ENCODE results near the gene SAMD9L. TPM values are rescaled to one million over a fixed set of nuclear protein-coding genes. Genes with fewer than 3 reads are reported as not detected.

The SAMD9L gene
- total RNA-seq, 1 experiment from 2014 or later, result not detected

DNA sequence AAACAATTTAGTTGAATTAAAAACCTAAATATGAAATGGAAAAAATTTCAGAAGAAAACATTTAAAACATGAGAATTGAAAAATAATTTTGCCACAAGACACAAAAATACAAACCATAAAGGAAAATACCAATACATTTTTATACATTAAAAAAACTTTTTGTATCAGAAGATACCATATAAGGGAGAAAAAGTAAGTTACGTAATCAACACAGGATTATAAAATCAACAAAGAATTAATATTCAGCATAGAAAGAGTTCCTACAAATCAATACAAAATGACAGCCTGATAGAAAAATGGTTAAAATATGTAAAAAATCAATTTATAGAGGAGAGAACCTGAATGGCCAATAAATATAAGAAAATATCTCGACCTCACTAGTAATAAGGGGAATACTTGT is 16.6 kb upstream of the SAMD9L start:
- Mint-ChIP-seq H3K36me3 (ENCODE audit: insufficient read depth, unreplicated experiment) (no peaks in the 10 kb centered on the region), H3K27ac (ENCODE audit: unreplicated experiment) (no peak overlapping the region), H3K9me3 (ENCODE audit: unreplicated experiment) (peaks cover 34% of the 10 kb centered on the region), H3K27me3 (ENCODE audit: insufficient read depth, unreplicated experiment) (no peaks in the 10 kb centered on the region), H3K4me1 (ENCODE audit: low read depth, unreplicated experiment) (peaks cover 14% of the 10 kb centered on the region), H3K4me3 (ENCODE audit: unreplicated experiment) (no peak overlapping the region)
- TF ChIP-seq, protein P1, sequence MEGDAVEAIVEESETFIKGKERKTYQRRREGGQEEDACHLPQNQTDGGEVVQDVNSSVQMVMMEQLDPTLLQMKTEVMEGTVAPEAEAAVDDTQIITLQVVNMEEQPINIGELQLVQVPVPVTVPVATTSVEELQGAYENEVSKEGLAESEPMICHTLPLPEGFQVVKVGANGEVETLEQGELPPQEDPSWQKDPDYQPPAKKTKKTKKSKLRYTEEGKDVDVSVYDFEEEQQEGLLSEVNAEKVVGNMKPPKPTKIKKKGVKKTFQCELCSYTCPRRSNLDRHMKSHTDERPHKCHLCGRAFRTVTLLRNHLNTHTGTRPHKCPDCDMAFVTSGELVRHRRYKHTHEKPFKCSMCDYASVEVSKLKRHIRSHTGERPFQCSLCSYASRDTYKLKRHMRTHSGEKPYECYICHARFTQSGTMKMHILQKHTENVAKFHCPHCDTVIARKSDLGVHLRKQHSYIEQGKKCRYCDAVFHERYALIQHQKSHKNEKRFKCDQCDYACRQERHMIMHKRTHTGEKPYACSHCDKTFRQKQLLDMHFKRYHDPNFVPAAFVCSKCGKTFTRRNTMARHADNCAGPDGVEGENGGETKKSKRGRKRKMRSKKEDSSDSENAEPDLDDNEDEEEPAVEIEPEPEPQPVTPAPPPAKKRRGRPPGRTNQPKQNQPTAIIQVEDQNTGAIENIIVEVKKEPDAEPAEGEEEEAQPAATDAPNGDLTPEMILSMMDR (IDR thresholded peaks at IDR 0.05; ENCODE audit: insufficient read depth in 1 of 2, low read depth in 1 of 2, low read length in 1 of 2, severe bottlenecking in 1 of 2, unreplicated experiment in 1 of 2), result no peak
- CTCF ChIA-PET, result no interaction called here
- intact Hi-C loops (cut with micrococcal nuclease; ENCODE audit: unreplicated experiment), result no loop called here
- Histone ChIP-seq H3K27me3 (replicated peaks; ENCODE audit: control insufficient read depth, insufficient read depth, low read length) (no peaks in the 10 kb centered on the region), H3K36me3 (ENCODE audit: control insufficient read depth, insufficient read depth, low read length) (no peaks in the 10 kb centered on the region), H3K4me3 (ENCODE audit: low read depth, low read length) (no peak overlapping the region), H3K4me1 (peaks cover 18% of the 10 kb centered on the region), H3K9me3 (peaks cover 10% of the 10 kb centered on the region; the same call in 1 of the 2 replicates)
- no TSS peak for BruUV-seq (replicated peaks)
- no peak for DNase-seq
- POLR2A ChIA-PET, result no interaction called here

DNA sequence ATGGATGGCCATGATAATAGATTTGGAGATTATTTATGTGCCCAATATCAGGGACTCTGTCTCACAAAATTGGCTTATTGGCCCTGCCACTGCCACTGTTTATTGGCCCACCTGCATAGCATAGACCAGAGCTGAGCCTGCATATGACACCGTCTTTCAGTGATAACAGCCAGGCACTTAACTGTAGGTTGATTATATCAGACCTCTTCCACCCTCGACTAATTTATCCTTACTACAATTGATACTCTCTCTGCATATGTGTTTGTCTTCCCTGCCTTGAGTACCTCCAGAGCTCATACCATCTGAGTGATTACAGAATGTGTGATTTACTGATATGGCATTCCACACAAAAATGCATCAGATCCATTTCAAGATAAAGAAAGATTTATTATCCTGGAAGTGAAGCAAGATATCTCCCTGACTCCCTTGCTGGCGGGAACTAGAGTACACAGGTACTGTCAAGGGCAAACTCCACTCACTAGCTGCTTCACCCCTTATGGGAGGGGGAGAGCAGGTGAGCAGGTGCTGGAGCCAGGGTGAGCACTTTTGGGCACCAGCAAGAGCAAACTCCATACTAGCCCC is 13.1 kb upstream of the SAMD9L start:
- H3K4me3 ChIP-seq (ENCODE audit: low read depth, low read length), result no peak overlapping the region
- H3K4me1 Mint-ChIP-seq (ENCODE audit: low read depth, unreplicated experiment), result peaks cover 14% of the 10 kb centered on the region
- ChIA-PET CTCF (no interaction called here), POLR2A (interaction anchor here (1.0 kb wide), 1 partner anchor 68 kb away, joined by 3 read pairs; no protein-coding TSS in a partner anchor)
- intact Hi-C loops (cut with micrococcal nuclease; ENCODE audit: unreplicated experiment), result no loop called here
- no peaks in the 10 kb centered on the region for H3K27me3 ChIP-seq (replicated peaks; ENCODE audit: control insufficient read depth, insufficient read depth, low read length)
- TF ChIP-seq, protein P1 (IDR thresholded peaks at IDR 0.05; ENCODE audit: insufficient read depth in 1 of 2, low read depth in 1 of 2, low read length in 1 of 2, severe bottlenecking in 1 of 2, unreplicated experiment in 1 of 2), result no peak
- no peaks in the 10 kb centered on the region for H3K36me3 Mint-ChIP-seq (ENCODE audit: insufficient read depth, unreplicated experiment)
- DNase-seq, result peak; percentile 42 to 62
- peaks cover 10% of the 10 kb centered on the region; the same call in 1 of the 2 replicates for H3K9me3 ChIP-seq
- no peaks in the 10 kb centered on the region for H3K27me3 Mint-ChIP-seq (ENCODE audit: insufficient read depth, unreplicated experiment)
- no peak overlapping the region for H3K4me3 Mint-ChIP-seq (ENCODE audit: unreplicated experiment)
- peaks cover 11% of the 10 kb centered on the region for H3K9me3 Mint-ChIP-seq (ENCODE audit: unreplicated experiment)
- no peak overlapping the region for H3K27ac Mint-ChIP-seq (ENCODE audit: unreplicated experiment)
- H3K4me1 ChIP-seq, result peaks cover 18% of the 10 kb centered on the region
- BruUV-seq (replicated peaks), result no TSS peak
- no peaks in the 10 kb centered on the region for H3K36me3 ChIP-seq (ENCODE audit: control insufficient read depth, insufficient read depth, low read length)

DNA sequence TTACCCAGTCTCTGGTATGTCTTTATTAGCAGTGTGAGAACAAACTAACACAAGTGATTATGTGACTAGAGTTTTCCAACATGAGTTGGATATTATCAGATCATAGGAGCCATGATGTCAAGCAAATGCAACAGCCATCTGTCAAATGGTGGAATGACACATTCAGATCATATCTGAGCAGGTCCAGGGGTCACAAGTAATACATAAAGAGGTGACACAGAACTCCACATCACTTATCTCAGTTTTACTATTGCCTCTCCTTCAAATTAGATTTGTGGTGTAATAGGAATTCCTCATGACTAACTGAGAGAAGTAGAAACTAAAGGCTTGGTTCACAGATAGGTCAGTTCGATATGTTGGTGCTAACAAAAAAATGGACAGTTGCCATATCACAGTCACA is 12.2 kb upstream of the SAMD9L start:
- no peak for DNase-seq
- H3K27me3 Mint-ChIP-seq (ENCODE audit: insufficient read depth, unreplicated experiment), result no peaks in the 10 kb centered on the region
- POLR2A ChIA-PET, result no interaction called here

More for the DNA sequence above, 12.2 kb upstream of the SAMD9L start:
- intact Hi-C loops (cut with micrococcal nuclease; ENCODE audit: unreplicated experiment), result no loop called here
- H3K9me3 ChIP-seq, result peaks cover 10% of the 10 kb centered on the region; the same call in 1 of the 2 replicates
- TF ChIP-seq, protein P1 (IDR thresholded peaks at IDR 0.05; ENCODE audit: insufficient read depth in 1 of 2, low read depth in 1 of 2, low read length in 1 of 2, severe bottlenecking in 1 of 2, unreplicated experiment in 1 of 2), result no peak
- peaks cover 18% of the 10 kb centered on the region for H3K4me1 ChIP-seq
- Mint-ChIP-seq H3K36me3 (ENCODE audit: insufficient read depth, unreplicated experiment) (no peaks in the 10 kb centered on the region), H3K4me1 (ENCODE audit: low read depth, unreplicated experiment) (peaks cover 14% of the 10 kb centered on the region), H3K4me3 (ENCODE audit: unreplicated experiment) (no peak overlapping the region), H3K27ac (ENCODE audit: unreplicated experiment) (peak overlapping the region; percentile 19), H3K9me3 (ENCODE audit: unreplicated experiment) (peaks cover 11% of the 10 kb centered on the region)
- CTCF ChIA-PET, result no interaction called here
- H3K36me3 ChIP-seq (ENCODE audit: control insufficient read depth, insufficient read depth, low read length), result no peaks in the 10 kb centered on the region
- no peak overlapping the region for H3K4me3 ChIP-seq (ENCODE audit: low read depth, low read length)
- BruUV-seq (replicated peaks), result no TSS peak
- no peaks in the 10 kb centered on the region for H3K27me3 ChIP-seq (replicated peaks; ENCODE audit: control insufficient read depth, insufficient read depth, low read length)
